GDM1 (cell line): ENCODE data around the gene BACE1.
"Not testable (repeated sequence)": the region's sequence is repeated elsewhere in the genome, so short reads cannot be mapped to it uniquely, and the experiment has no call there.

ENCODE experiments used
- DNase-seq: peaks from one replicate; lab custom pipeline; 2025; lab: John Stamatoyannopoulos, UW

BACE1 gene

DNA sequence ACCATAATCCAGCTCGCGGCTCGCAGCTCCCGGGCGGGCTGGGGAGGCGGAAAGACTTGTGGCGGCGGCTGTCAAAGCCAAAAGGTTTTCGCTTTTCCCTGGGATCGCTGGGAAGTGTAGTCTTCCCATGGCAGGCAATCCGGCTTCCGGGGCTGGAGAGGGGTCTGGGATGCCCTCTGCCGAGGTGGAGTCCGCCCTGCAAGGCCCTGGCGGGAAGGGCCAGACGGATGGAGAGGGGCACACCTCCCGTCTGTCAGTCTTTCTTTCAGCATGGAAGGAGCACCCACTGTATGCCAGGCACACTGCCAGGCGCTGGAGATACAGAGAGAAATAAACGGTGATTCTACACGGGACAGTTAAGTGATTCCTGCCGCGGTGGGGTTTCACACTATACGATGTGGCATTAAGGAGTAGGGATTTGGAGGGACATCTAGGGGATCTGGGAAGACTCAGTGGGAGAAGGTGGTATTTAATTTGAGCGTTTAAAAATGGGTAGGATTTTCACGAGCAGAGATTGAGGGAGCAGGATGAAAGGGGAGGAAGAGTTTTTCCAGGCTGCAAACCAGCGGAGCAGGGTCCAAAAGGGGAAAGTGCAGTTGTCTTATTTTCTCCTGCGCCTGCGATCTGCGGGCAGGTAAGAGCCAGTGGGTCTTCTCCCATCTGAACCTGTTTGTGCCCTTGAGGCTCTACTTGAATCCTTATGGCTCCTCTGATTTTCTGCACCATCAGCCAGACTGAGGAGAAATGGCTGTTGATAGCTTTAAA, at the start of gene BACE1:
Gene BACE1, minus strand, starts transcription at position 60 of the 765 bp plus-strand sequence. CDS start 461 bp downstream, outside the sequence.
- no peak for DNase-seq

DNA sequence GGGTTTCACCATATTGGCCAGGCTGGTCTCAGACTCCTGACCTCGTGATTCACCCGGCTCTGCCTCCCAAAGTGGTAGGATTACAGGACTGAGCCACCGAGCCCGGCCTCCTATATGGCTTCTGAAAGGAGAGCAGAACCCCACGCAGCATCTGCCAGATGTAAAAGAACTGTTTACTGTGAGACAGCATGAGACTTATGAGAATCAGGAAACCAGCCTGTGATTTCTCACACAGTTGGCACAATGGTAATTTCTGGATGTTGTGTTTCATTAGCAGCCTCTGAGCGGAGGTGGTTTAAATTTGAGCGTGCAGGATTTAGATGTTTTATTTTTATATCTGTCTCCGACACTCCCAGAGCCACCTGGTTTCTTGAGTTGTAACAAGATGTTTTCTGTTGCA, 45.4 kb upstream of the BACE1 start:
- no peak for DNase-seq

DNA sequence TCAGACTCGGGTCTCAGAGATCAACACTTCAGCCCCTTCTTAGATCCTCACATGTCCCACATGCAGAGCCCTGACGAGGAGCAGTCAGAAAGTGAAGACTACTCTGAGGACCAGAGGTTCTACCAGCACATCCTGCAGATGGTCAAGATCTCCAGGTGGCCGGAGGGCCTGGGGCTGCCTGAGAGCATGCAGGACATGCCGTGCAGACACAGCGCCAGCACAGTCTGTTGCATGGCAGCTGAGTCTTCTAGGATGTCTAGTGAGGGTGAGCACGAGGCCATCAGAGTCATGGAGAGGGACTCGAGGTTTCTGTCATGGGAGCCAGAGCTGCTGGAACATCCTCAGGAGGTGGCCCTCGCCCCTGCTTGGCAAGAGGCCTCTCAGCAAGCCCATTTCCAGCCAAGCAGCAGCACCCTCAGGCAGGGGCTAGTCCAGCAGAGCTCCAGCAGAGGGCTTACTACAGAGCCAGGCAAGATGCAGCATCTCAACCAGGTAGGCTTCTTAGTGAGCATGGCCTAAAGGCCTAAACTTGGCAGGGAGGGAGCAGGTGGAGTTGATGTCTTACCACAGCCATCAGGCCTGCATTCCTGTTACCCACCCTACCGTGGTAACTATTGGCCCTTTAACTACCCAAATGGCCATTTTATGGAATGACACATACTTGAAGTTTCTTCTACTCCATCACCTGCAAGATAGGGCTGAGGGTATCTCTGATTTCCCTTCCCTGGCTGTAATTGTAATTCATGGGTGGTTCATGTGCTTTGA, 40.3 kb upstream of the BACE1 start:
- DNase-seq, result no peak

DNA sequence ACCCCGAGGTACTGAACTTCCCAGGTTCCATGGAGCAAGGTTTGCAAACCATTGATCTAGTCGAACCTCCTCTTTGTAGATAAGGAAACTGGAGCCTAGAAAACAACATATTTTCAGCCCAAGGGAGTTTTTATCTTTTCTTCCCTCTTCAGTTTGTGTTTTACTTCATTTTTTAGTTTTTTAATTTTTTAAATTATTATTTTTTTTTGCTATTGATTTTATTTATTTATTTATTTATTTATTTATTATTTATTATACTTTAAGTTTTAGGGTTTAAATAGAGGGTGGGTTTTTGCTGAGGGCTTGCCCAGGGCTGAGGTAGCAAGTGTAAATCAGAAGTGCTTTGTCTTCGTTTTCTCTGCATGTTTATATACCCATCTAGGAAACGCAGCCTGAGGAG, 38.5 kb upstream of the BACE1 start:
- DNase-seq, result no peak

DNA sequence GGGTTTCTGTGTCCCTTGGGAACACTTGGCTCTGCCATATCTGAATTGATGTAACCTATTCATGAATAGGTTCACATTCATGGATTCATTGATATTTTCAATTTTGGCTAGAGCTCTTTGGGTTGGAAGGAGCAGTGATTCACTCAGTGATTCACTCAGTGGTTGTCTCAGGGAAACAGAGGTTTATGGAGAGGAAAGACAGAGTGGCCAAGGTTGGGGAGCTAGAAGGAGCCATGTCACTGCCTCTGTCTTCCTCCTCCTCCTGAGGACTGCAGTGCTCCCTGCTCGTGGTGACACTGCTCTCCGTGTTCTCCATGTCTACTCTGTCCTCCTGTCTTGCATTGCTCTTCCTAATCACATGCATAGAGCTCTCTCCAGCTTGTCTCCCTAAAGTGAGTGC, 29.0 kb upstream of the BACE1 start:
- no peak for DNase-seq

DNA sequence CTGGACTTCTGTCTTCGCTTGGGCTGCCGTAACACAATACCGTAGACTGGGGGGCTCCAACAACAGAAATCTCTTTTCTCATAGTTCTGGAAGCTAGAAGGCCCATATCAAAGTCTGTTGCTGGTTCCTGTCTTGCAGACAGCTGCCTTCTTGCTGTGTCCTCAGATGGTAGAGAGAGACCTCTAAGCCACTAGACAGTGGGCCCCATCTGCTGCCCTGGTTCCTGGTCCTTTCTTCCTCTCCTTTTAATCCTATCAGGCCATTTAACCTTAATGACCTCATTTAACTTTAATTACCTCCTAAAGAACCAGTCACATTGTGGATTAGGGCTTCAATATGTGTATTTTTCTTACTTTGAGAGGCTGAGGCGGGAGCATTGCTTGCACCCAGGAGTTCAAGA, 21.0 kb upstream of the BACE1 start:
- DNase-seq, result no peak

DNA sequence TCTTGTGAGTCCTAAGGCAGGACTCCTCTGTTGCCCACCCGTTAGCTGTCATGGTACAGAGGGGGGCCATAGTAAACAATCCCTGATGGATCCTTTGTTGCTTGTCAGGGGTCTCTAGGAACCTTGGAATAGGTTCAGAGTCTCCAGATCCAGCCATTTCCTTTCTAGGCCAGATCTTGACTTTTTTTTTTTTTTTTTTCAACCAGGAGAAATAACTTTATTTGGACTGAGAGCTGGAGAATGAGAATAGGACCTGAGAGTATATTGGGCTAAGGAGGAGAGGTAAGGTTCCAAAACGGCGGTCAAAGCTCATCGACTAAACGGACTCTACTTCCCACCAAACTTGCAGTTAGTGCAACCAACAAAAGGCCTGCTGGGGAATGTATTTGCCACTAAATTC, 19.3 kb upstream of the BACE1 start:
- no peak for DNase-seq

DNA sequence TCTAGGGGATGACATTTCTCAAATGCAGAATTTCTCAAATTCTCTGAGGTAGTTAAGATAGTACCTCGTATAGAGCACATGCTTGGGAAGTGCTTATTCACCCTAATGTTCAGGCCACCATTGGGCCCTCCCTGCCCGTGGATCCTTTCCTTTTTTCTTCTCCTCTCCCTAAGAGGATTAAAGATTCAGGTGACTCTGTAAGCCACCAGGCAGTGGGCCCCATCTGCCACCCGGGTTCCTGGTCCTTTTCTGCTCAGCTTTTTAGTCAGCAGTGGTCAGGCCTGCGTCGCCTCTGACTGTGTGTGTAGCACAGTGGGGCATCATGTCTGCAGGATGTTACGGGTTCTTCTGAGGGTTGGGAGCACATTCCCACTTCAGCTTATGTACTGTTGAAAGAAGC, 18.8 kb upstream of the BACE1 start:
- no peak for DNase-seq

DNA sequence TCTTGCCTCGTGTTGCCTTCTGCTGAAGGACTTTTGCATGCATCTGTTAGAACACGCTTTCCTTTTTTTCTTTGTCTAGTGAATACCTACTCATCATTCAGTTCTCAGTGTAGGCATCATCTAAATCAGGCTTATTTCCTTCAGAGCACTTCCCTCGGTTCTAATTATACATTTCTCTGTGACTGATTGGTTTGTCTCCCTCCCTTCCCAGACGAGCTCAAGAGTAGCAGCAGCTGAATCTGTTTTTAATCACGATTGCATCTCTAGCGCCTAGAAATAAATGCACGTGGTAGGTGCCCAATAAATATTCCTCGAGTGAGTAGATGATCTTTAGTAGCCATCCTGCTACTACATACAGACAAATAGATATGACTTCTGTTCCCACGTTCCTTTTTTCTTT, 17.9 kb upstream of the BACE1 start:
- DNase-seq, result no peak

DNA sequence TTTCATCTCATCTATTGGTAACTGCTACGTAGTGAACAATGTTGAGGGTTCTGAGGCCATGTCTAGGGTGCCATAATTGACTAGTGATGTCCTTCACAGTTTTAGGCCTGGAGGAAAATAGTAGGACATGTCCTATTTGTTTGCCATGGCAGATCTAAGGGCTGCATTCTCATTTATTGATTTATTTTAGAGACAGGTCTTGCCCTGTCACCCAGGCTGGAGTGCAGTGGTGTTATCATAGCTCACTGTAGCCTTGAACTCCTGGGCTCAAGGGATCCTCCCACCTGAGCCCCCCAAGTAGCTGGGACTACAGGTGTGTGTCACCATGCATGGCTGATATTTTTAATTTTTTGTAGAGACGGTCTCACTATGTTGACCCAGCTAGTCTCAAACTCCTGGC, 16.8 kb upstream of the BACE1 start:
- no peak for DNase-seq

DNA sequence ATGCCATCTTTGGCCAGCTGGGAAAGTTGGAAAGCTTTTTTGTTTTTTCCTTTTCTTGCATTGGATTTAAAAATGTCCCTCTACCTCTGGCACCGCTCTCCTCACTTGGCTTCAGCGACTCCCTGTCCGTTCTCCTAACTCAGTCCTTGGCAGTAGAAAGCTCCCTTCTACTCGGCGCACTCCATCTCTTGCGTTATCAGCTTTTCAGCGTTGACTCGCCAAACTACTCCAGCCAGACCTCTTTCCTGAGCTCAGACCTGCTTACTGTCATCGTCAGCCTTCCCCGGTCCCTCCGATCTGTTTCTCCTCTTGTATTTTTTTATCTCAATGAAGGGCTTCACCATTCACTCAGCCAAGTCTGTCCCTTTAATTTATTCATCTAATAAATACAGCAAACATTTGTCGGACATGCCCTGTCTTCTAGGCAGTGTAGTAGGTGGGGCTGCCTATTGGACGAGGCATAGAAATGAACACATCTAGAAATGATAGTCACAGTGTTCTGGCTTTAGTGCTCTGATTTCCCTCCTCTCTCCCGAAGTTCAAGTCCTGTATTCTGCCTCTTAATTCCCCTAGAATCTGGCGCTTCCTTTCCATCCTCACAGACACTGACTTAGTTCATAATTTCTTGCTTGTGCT, 12.4 kb upstream of the BACE1 start:
- no peak for DNase-seq

DNA sequence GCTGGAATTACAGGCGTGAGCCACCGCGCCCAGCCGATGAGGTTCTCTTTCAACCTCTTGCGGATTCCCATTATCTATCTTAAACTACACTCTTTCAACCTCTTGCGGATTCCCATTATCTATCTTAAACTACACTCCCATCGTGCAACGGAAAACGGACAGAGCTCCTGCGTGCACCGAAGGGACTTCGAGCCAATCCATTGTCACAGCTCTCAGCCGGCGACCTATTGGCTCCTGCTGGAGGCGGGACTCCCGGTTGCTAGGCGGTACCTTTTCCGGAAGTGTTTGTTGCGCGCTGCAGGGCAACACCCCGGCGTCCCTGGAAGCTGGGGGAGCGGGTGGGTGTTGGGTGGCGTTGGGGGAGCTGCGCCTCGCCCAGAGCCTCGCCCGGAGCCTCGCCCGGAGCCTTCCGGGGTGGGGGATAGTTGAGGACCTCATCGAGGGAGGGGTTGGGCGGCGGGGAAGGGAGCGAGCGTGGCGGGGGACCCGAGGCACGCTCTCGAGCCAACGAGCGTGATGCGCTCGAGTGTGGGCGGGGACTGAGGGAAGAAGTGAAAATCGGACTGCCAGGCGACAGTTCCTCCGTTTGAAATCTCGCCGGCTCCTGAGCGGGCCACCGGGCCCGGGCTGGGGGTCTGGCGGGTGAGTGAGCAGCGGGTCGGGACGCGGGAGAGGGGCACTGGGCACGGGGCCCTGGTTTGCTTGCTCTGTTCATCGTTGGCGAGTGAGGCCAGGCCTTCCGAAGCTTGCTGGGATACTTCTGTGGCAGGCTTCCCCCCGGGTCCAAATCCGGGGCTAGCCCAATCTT, 11.7 kb upstream of the BACE1 start, which contains the start of gene CEP164:
Gene CEP164, plus strand, starts transcription at position 288 of the 808 bp plus-strand sequence. CDS start 10,733 bp downstream, outside the sequence.
- DNase-seq, result peak; percentile 87

DNA sequence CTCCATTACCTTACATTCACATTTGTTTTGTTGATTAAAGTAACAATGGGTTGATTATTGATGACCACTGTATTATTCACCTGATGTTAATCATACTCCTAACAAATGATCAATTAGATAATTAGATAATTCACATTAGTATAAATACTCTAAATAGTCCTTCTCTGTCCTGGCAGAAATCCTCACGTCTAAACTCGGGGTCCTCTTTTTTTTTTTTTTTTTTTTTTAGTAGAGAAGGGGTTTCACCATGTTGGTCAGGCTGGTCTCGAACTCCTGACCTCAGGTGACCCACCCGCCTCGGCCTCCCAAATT, 11.2 kb upstream of the BACE1 start:
- not testable (repeated sequence) for DNase-seq

DNA sequence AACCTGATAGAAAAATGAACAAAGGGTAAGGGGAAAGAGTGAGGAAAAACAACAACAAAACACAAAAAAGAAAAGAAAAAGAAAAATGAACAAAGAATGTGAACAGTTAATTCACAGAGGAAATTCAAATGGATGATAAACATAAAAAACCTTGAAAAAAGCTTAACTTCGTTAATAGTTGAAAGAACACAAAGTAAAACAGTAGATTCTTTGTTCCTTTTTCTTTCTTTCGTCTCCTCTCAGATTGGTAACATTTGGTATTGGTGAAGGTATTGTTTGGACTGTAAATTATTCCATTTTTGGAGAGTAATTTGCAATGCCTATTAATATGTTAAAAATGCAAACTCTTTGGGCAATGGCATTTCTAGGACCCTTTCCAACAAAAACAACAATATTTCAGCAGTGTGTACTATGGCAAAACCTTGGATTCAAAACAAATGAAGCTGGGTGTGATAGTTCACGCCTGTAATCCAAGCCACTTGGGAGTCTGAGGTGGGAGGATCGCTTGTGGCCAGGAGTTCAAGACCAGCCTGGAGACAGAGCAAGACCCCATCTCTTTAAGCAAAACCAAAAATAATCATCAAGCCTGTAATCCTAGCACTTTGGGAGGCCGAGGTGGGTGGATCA, 3.3 kb upstream of the BACE1 start:
- DNase-seq, result no peak

DNA sequence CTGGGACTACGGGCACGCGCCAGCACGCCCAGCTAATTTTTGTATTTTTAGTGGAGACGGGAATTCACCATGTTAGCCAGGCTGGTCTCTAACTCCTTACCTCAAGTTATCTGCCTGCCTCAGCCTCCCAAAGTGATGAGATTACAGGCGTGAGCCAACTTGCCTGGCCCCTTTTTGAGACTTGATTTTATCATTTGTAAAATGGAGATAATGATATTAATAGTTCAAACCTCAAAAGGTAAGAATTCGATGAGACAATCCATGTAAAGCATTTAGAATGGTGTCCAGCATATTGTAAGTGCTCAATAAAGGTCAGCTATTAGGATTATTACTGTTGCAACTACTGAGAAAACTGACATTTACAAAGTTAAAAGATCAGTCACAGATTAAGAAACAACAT, 2.7 kb upstream of the BACE1 start:
- DNase-seq, result no peak

DNA sequence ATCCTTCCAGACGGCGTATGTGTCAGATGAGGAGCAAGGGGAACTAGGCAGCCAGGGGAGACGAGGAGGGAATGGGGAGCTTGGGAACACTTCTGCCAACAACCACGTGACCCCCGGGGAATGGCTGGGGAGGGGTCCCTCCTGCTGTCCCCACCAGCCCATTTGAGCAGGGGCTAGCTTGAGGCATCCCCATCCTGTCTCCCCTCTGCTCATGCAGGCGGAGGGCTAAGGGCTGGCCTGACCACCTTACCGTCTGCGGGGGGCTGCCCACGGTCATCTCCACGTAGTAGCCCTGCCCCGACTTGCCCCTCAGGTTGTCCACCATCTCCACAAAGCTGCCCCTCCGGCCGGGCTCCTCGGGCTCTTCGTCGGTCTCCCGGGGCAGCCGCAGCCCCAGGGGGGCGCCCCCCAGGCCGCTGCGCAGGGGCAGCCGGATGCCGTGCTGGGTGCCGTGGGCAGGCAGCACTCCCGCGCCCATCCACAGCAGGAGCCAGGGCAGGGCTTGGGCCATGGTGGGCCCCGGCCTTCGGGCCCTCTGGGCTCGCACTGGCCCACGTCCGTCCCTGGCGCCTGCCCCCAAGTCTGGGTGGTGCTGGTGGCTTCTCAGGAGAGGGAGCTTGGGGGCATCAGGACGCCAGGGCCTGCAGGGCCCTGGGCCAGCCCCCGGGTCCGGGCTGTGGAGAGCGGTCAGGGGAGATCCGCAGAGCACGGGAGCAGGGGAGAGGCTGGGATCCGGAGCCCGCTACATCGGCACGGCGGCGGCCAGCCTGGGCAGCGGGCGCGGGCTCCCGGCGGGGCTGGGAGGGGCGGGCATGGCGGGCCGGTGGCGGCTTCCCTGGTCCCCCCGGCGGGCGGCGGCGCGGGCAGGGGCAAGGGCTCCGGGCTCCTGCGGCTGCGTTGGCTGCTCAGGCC, 515 bp downstream of the BACE1 start:
- no peak for DNase-seq

DNA sequence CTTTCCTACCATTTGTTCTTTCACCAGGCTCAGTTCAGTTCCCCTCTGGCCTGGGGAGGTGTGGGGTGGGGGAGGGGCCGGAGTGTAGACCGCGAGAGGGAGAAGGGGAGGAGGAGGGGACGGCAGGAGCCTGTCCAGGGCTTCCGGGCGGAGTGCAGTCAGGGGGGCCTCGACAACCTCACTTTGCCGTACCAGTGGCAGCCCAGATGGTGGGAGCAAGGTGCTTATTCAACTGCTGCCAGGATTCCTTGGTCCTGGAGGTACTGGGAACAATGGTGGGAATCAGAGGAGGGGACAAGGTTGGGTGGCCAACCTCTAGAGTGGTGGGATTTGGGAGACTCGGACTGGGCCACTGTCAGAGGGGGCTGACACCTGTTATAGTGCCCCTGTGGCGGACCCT, 1.2 kb downstream of the BACE1 start:
- DNase-seq, result no peak

DNA sequence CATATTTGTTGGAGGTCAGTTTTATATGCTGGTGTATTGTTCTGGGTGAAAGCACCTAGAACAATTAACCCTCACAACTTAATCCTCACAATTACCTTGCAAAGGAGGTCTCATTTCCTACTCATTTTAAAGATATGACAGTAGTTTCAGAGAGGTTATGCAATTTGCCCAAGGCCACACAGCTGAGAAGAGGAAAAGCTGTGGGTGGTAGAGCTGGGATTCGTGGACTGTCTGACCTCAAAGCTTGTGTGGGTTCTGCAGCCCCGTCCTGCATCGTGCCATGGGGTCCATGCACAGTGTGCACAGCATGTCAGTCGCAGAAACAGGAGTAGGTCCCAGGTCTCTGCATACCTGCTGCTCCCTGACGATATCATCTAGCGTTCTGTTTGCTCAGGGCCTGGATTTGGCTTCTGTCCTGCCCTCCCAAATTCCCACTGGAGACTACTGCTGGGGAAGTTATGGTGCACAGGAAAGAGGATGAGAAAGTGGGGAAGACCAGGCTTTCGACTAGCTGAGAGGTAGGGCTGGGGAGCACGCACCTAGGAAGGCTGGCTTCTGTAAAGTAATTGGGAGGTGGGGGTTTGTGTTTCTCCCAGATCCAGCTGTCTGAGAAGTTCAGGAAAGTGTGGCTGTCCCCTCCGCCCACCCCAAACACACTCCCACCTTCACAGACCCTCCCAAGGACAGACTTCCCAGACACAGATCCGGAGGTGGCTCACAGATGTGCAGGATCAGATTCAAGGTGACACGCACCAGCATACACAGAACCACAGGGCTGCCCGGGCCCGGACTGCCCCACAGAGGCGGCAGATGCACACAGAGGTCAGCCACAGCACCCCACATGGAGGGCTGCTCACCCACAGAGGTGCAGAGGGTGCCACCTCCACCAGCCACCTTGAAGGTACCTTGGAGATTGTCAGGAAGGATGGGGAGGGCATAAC, 2.0 kb downstream of the BACE1 start:
- no peak for DNase-seq

DNA sequence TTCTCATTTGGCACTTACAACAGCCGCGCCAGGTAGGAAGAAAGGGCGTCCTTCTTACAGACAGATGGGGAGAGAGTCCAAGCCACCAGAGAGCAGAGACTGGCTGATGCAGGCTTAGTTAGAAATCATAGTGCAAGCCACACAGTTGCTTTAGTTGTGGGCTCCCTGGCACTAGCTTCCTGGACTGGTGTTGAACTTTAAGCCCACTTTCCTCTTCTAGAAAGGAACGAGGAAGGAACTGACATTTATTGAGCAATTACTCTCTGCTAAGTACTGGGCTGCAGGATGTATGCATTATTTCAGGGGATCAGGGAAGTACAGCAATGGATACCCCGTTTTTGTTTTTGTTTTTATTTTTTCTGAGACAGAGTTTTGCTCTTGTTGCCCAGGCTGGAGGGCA, 3.0 kb downstream of the BACE1 start:
- DNase-seq, result no peak

DNA sequence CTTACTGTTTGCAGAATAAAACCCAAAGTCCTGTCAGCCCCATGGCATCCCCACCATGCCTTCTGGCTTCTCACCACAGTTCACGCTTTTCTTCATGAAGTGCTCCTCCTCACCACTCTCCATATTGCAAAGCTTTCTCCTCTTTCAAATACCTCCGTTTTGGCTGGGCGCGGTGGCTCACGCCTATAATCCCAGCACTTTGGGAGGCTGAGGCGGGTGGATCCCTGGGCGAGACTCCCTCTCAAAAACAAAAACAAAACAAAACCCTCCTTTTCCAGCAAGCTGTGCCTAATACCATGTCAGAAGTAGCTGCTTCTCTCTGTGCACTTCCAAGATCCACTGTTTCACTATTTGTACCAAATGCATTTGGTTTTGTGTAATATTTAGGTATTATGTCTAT, 6.7 kb downstream of the BACE1 start:
- DNase-seq, result no peak
